HEK293 (cell line): ENCODE results near the gene PCBP2.

Experiments
- PRDM1 ChIP-seq: fragments of 450-650 bp; formaldehyde crosslinking; IDR thresholded peaks from 2 replicates; pipeline ENCODE4; 2016; ENCODE audit warnings: missing biosample characterization, missing genetic modification characterization
- PRDM4 ChIP-seq: fragments of 450-650 bp; formaldehyde crosslinking; IDR thresholded peaks from 2 replicates; pipeline ENCODE4 v1.5.1; 2017; ENCODE audit warnings: missing biosample characterization, missing genetic modification characterization
- SP2 ChIP-seq: fragments of 450-650 bp; formaldehyde crosslinking; IDR thresholded peaks from 2 replicates; pipeline ENCODE4 v1.5.1; 2016; ENCODE audit warnings: missing biosample characterization, missing genetic modification characterization
- SP3 ChIP-seq: fragments of 450-650 bp; formaldehyde crosslinking; IDR thresholded peaks from 2 replicates; pipeline ENCODE4 v1.5.1; 2016; ENCODE audit warnings: missing biosample characterization, missing genetic modification characterization
- SP7 ChIP-seq: fragments of 450-650 bp; formaldehyde crosslinking; IDR thresholded peaks from 2 replicates; pipeline ENCODE4 v1.5.1; 2016; ENCODE audit warnings: missing biosample characterization, missing genetic modification characterization
- YY1 ChIP-seq: fragments of 450-650 bp; formaldehyde crosslinking; IDR thresholded peaks from 2 replicates; pipeline ENCODE4 v1.5.1; 2018; ENCODE audit warnings: missing biosample characterization, missing genetic modification characterization
- YY2 ChIP-seq: fragments of 450-650 bp; formaldehyde crosslinking; IDR thresholded peaks from 2 replicates; pipeline ENCODE4 v1.5.1; 2016; ENCODE audit warnings: missing biosample characterization, missing genetic modification characterization
- ZBTB17 ChIP-seq: fragments of 450-650 bp; formaldehyde crosslinking; IDR thresholded peaks from 2 replicates; pipeline ENCODE4 v1.5.1; 2016; ENCODE audit warnings: missing biosample characterization, missing genetic modification characterization
- ZBTB20 ChIP-seq: fragments of 450-650 bp; formaldehyde crosslinking; IDR thresholded peaks from 2 replicates; pipeline ENCODE4 v1.5.1; 2016; ENCODE audit warnings: missing biosample characterization, missing genetic modification characterization
- ZBTB48 ChIP-seq: fragments of 450-650 bp; formaldehyde crosslinking; IDR thresholded peaks from 2 replicates; pipeline ENCODE4 v1.5.1; 2016; ENCODE audit warnings: missing biosample characterization, missing genetic modification characterization
- ZFP3 ChIP-seq: fragments of 450-650 bp; formaldehyde crosslinking; IDR thresholded peaks from 2 replicates; pipeline ENCODE4 v1.5.1; 2016; ENCODE audit warnings: low read depth, missing biosample characterization, missing genetic modification characterization
- ZFP69B ChIP-seq: fragments of 450-650 bp; formaldehyde crosslinking; IDR thresholded peaks from 2 replicates; pipeline ENCODE4 v1.5.1; 2016; ENCODE audit warnings: missing biosample characterization, missing genetic modification characterization
- ZNF324 ChIP-seq: fragments of 450-650 bp; formaldehyde crosslinking; IDR thresholded peaks from 2 replicates; pipeline ENCODE4 v1.5.1; 2016; ENCODE audit warnings: missing biosample characterization, missing genetic modification characterization
- ZNF501 ChIP-seq: fragments of 450-650 bp; formaldehyde crosslinking; IDR thresholded peaks from 2 replicates; pipeline ENCODE4 v1.5.1; 2016; ENCODE audit warnings: missing biosample characterization, missing genetic modification characterization
- ZNF560 ChIP-seq: fragments of 450-650 bp; formaldehyde crosslinking; IDR thresholded peaks from 2 replicates; pipeline ENCODE4 v1.5.1; 2017; ENCODE audit warnings: missing biosample characterization, missing genetic modification characterization, borderline replicate concordance
- ZNF580 ChIP-seq: fragments of 450-650 bp; formaldehyde crosslinking; IDR thresholded peaks from 2 replicates; pipeline ENCODE4 v1.5.1; 2016; ENCODE audit warnings: missing biosample characterization, missing genetic modification characterization
- ZNF600 ChIP-seq: fragments of 450-650 bp; formaldehyde crosslinking; IDR thresholded peaks from 2 replicates; pipeline ENCODE4 v1.5.1; 2016; ENCODE audit warnings: missing biosample characterization, missing genetic modification characterization
- ZNF660 ChIP-seq: fragments of 450-650 bp; IDR thresholded peaks from 2 replicates; pipeline ENCODE4 v1.5.1; 2018; ENCODE audit warnings: missing biosample characterization, mild to moderate bottlenecking, missing genetic modification characterization
- ZNF677 ChIP-seq: fragments of 450-650 bp; IDR thresholded peaks from 2 replicates; pipeline ENCODE4 v1.5.0; 2018; ENCODE audit warnings: missing biosample characterization, mild to moderate bottlenecking, missing genetic modification characterization, moderate library complexity
- ZNF776 ChIP-seq: fragments of 450-650 bp; formaldehyde crosslinking; IDR thresholded peaks from 2 replicates; pipeline ENCODE4 v1.5.0; 2017; ENCODE audit warnings: missing biosample characterization, missing genetic modification characterization, borderline replicate concordance
- TF ChIP-seq, protein P1 (sequence below): fragments of 450-650 bp; formaldehyde crosslinking; IDR thresholded peaks from 2 replicates; pipeline ENCODE4 v1.5.1; 2016; ENCODE audit warnings: missing biosample characterization, missing genetic modification characterization
- TF ChIP-seq, protein P2 (sequence below): fragments of 450-650 bp; formaldehyde crosslinking; IDR thresholded peaks from 2 replicates; pipeline ENCODE4 v1.5.1; 2016; ENCODE audit warnings: missing biosample characterization, missing genetic modification characterization

PCBP2 gene

GRCh38 chr12:53441040-53441833 is 10.7 kb upstream of the PCBP2 start, which contains the start of gene PRR13 (continued):
- TF ChIP-seq ZFP3 (tag by site-specific recombination) = no peak
- TF ChIP-seq YY1 (tag by site-specific recombination) = peak; percentile 93; the same call in 1 of the 2 replicates
- peak; percentile 31; the same call in 1 of the 2 replicates for TF ChIP-seq ZFP69B
- TF ChIP-seq, protein P1, sequence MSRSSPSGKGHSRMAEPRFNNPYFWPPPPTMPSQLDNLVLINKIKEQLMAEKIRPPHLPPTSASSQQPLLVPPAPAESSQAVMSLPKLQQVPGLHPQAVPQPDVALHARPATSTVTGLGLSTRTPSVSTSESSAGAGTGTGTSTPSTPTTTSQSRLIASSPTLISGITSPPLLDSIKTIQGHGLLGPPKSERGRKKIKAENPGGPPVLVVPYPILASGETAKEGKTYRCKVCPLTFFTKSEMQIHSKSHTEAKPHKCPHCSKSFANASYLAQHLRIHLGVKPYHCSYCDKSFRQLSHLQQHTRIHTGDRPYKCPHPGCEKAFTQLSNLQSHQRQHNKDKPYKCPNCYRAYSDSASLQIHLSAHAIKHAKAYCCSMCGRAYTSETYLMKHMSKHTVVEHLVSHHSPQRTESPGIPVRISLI = peak; percentile 95; the same call in 1 of the 2 replicates
- TF ChIP-seq ZNF560 (tag by site-specific recombination) = no peak
- TF ChIP-seq ZNF324 (tag by site-specific recombination) = peak; percentile 64
- peak; percentile 54; the same call in 1 of the 2 replicates for TF ChIP-seq ZNF501 (tag by site-specific recombination)
- TF ChIP-seq SP3 (tag by site-specific recombination) = peak; percentile 65
- 0 out of 2 replicates have a peak, but pooled peaks have one; percentile 25 for TF ChIP-seq ZNF580 (tag by site-specific recombination)
- TF ChIP-seq PRDM1 (tag by site-specific recombination) = 0 out of 2 replicates have a peak, but pooled peaks have one; percentile 17
- TF ChIP-seq SP7 (tag by site-specific recombination) = peak; percentile 50; the same call in 1 of the 2 replicates
- 0 out of 2 replicates have a peak, but pooled peaks have one; percentile 35 for TF ChIP-seq ZNF677 (tag by site-specific recombination)
- TF ChIP-seq, protein P2, sequence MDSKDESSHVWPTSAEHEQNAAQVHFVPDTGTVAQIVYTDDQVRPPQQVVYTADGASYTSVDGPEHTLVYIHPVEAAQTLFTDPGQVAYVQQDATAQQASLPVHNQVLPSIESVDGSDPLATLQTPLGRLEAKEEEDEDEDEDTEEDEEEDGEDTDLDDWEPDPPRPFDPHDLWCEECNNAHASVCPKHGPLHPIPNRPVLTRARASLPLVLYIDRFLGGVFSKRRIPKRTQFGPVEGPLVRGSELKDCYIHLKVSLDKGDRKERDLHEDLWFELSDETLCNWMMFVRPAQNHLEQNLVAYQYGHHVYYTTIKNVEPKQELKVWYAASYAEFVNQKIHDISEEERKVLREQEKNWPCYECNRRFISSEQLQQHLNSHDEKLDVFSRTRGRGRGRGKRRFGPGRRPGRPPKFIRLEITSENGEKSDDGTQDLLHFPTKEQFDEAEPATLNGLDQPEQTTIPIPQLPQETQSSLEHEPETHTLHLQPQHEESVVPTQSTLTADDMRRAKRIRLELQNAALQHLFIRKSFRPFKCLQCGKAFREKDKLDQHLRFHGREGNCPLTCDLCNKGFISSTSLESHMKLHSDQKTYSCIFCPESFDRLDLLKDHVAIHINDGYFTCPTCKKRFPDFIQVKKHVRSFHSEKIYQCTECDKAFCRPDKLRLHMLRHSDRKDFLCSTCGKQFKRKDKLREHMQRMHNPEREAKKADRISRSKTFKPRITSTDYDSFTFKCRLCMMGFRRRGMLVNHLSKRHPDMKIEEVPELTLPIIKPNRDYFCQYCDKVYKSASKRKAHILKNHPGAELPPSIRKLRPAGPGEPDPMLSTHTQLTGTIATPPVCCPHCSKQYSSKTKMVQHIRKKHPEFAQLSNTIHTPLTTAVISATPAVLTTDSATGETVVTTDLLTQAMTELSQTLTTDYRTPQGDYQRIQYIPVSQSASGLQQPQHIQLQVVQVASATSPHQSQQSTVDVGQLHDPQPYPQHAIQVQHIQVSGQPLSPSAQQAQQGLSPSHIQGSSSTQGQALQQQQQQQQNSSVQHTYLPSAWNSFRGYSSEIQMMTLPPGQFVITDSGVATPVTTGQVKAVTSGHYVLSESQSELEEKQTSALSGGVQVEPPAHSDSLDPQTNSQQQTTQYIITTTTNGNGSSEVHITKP (tag by site-specific recombination) = peak; percentile 78
- TF ChIP-seq ZBTB20 (tag by site-specific recombination) = peak; percentile 9; the same call in 1 of the 2 replicates
- TF ChIP-seq ZBTB17 (tag by site-specific recombination) = peak; percentile 71
- peak; percentile 78 for TF ChIP-seq ZNF660 (tag by site-specific recombination)
- no peak for TF ChIP-seq ZNF776 (tag by site-specific recombination)
- TF ChIP-seq SP2 = peak; percentile 94
- TF ChIP-seq ZBTB48 (tag by site-specific recombination) = peak; percentile 55; the same call in 1 of the 2 replicates
- peak; percentile 89 for TF ChIP-seq YY2 (tag by site-specific recombination)
- peak; percentile 59; the same call in 1 of the 2 replicates for TF ChIP-seq PRDM4 (tag by site-specific recombination)
- TF ChIP-seq ZNF600 (tag by site-specific recombination) = 0 out of 2 replicates have a peak, but pooled peaks have one; percentile 38
